Choroid plexus epithelial cell (primary cell): Measurements from ENCODE around the gene OR2T3.
"Not testable (repeated sequence)": the region's sequence is repeated elsewhere in the genome, so short reads cannot be mapped to it uniquely, and the experiment has no call there.

Experiments used
- DNase-seq: peaks from one replicate; pipeline ENCODE4 v3.0.0-alpha.2; 2010; ENCODE audit warnings: low read depth
- H3K4me3 ChIP-seq: 2 replicates; pipeline ENCODE4 v1.5.1; 2011; ENCODE audit warnings: low read depth, mild to moderate bottlenecking, control low read depth, low read length, moderate library complexity

Gene OR2T3, protein sequence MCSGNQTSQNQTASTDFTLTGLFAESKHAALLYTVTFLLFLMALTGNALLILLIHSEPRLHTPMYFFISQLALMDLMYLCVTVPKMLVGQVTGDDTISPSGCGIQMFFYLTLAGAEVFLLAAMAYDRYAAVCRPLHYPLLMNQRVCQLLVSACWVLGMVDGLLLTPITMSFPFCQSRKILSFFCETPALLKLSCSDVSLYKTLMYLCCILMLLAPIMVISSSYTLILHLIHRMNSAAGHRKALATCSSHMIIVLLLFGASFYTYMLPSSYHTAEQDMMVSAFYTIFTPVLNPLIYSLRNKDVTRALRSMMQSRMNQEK

GRCh38 chr1:248473051-248473450 lies at the start of gene OR2T3:
OR2T3 (plus strand) TSS chr1:248473351; CDS start chr1:248473351, 0 bp downstream.
- DNase-seq, H3K4me3 ChIP-seq: not testable (repeated sequence)

- DNase-seq, H3K4me3 ChIP-seq: not testable (repeated sequence)
Measured at GRCh38 chr1:248427526-248428191, 45.5 kb upstream of the OR2T3 start.

DNA sequence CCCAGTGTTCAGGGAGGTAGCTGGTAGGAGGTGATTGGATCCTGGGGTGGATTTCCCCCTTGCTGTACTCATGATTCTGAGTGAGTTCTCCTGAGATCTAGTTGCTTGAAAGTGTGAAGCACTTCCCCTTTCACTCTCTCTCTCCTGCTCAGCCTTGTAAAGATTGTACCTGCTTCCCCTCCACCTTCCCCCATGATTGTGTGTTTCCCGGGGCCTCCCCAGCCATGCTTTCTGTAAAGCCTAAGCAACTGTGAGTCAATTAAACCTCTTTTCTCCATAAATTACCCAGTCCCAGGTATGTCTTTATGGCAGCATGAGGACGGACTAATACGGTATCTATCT lies 45.0 kb upstream of the OR2T3 start:
- DNase-seq: not testable (repeated sequence)

DNA sequence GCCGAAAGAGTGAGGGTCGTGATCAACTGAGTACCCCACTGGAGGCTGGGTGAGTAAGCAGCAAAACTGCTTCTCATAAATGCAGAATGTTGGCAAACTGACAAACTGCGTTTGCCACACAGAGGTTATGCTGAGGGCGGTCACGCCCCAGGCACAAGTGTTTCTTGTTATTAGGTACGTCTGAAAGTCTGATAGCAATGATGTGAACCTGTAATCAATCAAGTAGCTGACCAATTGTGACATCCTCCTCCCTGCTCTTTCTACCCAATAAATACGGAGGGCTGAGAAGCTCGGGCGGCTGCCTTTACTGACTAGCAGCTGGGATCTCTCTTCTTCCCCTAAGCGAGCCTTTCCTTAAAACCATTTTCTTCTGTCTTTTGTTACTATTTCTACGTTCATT lies 41.5 kb upstream of the OR2T3 start:
- not testable (repeated sequence) for H3K4me3 ChIP-seq, DNase-seq

More for the DNA sequence above, 45.0 kb upstream of the OR2T3 start:
- not testable (repeated sequence) for H3K4me3 ChIP-seq

DNA sequence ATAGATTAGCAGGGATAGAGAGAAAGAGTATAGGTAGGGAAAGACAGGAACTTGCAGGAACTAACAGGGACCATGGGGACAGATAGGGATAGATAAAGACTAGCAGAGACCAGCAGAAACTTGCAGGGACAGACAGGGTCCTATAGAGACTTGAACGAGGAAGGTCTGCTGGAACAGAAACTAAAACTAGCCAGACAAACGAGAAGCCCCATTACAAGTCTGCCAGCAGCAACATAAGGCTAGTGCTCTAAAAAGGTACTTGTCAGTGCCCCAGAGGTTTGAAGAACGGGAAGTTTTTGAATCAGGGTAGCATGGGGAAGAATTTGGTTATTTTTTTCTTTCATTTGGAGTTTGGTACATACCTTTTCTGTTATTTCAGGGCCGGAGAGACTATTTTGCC lies 41.0 kb upstream of the OR2T3 start:
- not testable (repeated sequence) for DNase-seq, H3K4me3 ChIP-seq

DNA sequence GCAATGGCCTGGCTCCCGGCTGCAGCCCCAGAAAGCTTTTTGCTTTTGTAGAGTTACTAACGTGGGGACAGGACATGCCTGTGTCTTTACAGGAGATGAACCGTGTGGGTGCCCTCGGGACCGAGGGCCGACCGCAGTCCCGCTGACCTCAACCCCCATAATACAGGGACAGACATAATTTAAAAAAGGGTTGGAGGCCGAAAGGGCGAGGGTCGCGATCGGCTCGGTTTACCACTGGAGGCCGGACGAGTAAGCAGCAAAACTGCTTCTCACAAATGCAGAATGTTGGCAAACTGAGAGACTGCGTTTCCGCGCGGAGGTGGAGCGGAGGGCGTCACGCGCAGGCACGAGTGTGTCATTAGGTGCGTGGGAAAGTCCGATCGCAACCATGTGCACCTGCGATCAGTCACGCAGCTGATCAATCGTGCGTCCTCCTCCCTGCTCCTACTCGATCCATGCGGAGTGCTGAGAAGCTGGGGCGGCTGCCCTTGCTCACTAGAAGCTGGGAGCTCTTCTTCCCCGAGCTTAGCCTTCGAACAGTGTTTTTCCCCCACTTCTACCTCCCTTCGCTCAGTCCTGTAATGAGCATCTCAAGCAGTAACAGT lies 39.2 kb upstream of the OR2T3 start:
- DNase-seq, H3K4me3 ChIP-seq: not testable (repeated sequence)

DNA sequence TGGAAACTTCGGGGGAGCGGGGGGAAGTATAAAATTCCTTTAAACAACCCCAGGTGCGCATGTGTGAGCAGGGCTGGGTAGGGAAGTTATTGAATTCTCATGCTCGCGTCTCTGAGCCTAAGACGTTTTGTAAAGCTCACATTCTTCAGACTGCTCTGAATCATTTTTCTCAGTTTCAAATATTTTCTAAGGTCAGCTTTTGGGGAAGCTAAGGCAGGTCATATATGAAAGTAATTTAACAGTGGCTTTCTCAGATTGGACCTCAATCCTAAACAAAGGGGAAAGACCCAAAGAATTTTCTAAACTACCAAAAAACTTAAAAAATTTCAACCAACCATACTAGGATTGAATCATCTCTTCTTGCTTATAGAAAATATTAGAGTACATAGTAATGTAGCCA lies 38.2 kb upstream of the OR2T3 start:
- H3K4me3 ChIP-seq, DNase-seq: not testable (repeated sequence)

- not testable (repeated sequence) for DNase-seq, H3K4me3 ChIP-seq
Measured at GRCh38 chr1:248436303-248436702, 36.8 kb upstream of the OR2T3 start.

- DNase-seq, H3K4me3 ChIP-seq: not testable (repeated sequence)
Measured at GRCh38 chr1:248438668-248439067, 34.5 kb upstream of the OR2T3 start.

DNA sequence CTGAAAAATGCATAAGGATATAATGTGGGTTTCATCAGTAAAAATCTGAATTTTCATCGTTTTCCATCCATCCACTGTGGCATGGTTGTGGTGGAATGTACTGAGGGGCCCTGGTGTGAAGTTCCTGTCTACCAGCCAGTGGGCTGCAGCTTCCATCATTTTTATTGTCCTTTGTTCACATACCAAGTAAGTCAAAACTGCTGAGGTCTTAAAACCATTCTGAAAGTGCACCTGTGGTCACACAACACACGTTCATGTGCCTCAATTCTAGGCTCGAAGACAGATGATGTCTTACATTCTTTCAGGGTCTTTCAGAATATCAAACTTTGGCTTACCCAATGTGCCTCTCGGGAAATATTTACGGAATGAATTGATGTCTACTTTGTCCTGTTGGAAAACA lies 33.9 kb upstream of the OR2T3 start:
- not testable (repeated sequence) for DNase-seq

DNA sequence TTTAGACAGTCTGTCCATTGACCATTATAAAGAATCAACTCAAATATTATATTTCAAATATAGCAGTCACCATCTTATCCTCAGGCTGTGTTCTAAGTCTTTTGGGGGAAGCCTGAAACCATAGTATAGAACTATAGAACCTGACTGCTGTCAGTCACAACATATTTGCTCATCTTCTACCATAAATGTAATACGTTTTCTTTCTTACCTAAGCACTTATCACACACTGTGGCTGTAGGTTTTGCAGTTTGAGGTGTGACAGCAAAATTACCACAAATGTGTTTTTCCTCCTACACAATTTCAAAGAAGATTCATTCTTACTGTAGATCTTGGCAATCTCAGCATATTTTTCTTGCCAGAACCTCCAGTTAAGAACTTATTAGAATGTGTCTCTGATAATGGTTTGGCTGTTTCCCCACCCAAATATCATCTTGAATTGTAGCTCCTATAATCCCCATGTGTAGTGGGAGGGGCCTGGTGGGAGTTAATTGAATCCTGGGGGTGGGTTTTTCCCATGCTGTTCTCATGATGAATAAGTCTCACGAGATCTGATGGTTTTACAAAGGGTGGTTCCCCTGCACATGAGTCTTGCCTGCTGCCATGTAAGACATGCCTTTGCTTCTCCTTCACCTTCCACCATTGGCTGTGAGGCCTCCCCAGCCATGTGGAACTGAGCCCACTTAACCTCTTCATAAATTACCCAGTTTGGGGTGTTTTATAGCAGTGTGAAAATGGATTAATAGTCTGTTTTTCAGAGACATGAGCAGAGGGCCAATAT lies 30.5 kb upstream of the OR2T3 start:
- not testable (repeated sequence) for DNase-seq, H3K4me3 ChIP-seq

More for the DNA sequence above, 33.9 kb upstream of the OR2T3 start:
- H3K4me3 ChIP-seq: not testable (repeated sequence)

GRCh38 chr1:248444603-248445002 lies 28.5 kb upstream of the OR2T3 start:
- not testable (repeated sequence) for DNase-seq, H3K4me3 ChIP-seq

GRCh38 chr1:248445399-248445798 lies 27.8 kb upstream of the OR2T3 start, which contains the start of gene OR2T2:
OR2T2 (plus strand) TSS chr1:248445637; CDS start chr1:248452798, 7,161 bp downstream.
- DNase-seq, H3K4me3 ChIP-seq: not testable (repeated sequence)

DNA sequence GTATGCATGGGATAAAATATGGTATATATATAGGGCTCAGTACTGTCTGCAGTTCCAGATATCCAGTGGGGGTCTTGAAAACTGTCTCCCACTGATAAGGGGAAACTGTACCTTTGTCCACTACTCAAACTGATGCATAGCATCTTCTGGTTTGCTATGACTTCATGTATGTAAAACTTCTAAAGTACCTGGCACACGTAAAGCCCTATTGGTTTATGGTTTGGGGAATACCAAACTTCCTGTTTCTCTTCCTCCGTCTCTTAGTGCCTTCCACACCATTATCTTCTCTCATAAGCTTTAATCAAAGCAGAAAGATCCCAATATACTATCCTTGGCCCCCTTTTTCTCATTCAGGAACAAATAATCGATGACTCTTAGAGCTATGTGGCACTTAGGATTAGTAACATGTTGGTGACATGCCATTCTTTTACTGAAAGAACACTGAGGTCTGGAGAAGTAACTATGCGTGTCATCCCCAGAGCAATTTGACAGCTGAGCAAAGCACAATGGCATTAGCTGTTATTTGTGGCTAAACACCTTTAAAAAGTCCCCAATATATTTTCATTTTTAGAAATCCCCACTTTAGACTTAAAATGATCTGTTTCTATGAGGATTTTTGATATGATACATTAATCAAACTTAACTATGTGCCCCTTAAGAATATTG lies 24.6 kb upstream of the OR2T3 start:
- not testable (repeated sequence) for H3K4me3 ChIP-seq, DNase-seq

GRCh38 chr1:248449821-248450465 lies 23.2 kb upstream of the OR2T3 start:
- H3K4me3 ChIP-seq, DNase-seq: not testable (repeated sequence)

DNA sequence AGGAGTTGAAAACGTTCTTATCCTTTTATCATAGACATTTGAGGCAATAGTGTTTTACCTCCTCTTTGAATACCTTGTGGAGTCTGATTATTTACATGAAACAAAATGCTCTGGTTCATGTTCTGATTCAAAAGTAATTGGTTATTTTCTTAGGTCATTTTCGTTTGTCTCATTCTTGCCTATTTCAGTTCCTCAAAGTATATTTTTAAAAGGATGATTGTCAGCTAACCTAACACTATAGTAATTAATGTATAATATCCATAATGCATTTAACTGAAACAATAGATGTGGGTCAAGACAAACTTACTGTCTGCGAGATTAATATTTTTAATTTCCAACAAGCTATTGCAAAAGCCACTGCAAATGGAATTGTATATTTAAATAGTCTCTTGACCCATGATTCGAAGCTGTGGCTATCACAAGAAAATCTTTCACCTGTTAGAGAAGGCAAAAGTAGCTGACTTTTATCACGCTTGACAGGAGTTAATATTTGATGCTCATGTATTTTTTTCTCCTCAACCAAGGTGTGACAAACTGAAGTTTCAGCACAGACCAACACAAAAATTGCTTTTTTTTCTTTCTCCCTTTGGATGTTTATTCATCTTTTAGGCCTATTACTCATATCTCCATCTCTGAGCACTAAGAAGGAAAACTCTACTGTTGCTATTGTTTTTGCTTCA lies 22.5 kb upstream of the OR2T3 start:
- DNase-seq, H3K4me3 ChIP-seq: not testable (repeated sequence)

DNA sequence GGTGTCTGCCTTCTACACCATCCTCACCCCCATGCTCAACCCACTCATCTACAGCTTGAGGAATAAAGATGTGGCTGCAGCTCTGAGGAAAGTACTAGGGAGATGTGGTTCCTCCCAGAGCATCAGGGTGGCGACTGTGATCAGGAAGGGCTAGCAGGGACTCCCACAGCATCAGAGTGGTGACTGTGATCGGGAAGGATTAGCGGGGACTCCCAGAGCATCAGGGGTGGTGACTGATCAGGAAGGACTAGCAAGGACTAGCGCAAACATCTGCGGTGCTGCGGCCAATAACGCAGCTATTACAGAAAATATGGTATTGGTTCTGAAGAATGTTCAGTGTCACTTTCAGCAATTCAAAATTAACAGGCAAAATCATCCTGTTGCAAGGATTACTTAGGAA lies 19.5 kb upstream of the OR2T3 start:
- not testable (repeated sequence) for DNase-seq, H3K4me3 ChIP-seq

DNA sequence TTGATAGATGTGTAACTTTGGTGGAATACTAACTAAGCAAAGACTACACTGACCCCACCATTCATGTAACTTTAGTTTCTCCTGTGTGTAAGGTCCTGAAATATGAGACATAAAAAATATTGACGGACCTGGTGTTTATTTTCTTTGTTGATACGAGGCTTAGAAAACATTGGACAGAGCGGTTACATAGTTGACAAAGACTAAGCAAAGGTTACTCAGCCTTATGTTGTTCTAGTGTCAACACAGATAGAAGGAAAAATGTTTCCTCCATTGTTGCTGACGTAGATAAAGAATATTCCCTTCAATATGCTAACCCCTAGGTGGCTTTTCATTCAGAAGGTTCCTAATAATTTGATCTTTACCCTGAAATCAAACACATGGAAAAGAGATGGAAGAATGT lies 18.1 kb upstream of the OR2T3 start:
- not testable (repeated sequence) for H3K4me3 ChIP-seq, DNase-seq
